GM08714 (cell line): ENCODE data around the gene RASSF4.

ENCODE experiments used
- H3K4me3 ChIP-seq: fragments of 200-500 bp; sonication (Bioruptor generic); 2 replicates; pipeline ENCODE4 v1.5.1; 2014; ENCODE audit warnings: mild to moderate bottlenecking, low read length, inconsistent platforms
- ZNF274 ChIP-seq: IDR thresholded peaks from 2 replicates; pipeline ENCODE4 v1.6.1; 2012; ENCODE audit warnings: mild to moderate bottlenecking, low read depth, low read length

RASSF4 gene

DNA sequence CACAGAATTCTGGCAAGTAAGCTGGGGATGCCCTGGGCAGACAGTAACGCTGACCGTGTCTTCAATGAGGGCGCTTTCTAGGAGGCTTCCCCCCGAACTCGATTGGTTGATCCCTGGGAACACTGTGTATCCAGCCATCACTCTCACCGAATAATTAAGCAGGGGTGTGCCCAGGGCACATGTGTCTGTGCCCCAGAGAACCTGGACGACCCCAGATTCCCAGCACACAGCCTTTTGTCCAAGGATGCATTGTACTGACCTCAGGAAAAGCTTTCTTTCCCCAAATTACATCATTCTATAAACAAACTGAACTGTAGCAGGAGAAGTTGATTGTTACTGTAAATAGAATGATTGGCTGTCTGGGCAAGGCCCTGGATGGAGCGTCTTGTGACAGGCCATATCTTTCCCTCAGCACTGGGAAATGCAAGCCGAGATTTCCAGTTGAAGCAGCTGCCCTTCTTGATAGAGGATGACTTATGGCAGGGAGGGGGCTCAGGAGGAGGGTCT lies 25.6 kb downstream of the RASSF4 start:
- no peak for TF ChIP-seq ZNF274

DNA sequence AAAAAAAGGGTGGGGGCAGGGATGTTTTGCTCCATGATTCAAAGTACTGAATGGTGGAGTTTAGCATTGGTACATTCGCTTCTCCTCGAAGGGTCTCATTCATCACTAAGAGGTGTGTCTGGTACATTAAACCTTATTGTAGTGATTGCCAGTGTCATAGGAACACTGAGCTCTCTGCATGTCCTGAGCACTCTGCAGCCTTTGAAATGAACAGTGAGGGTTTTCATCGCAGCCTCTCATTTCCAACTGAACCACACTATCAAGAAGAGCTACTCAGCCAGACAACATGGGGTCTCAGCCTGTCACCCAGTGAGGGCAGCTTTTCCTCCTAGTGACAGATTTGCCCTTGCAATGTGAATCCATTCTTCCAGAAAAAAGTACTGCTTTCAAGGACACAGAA lies 26.6 kb downstream of the RASSF4 start:
- TF ChIP-seq ZNF274 = no peak
- no peak overlapping the region for H3K4me3 ChIP-seq

More for the DNA sequence above, 25.6 kb downstream of the RASSF4 start:
- no peak overlapping the region for H3K4me3 ChIP-seq

DNA sequence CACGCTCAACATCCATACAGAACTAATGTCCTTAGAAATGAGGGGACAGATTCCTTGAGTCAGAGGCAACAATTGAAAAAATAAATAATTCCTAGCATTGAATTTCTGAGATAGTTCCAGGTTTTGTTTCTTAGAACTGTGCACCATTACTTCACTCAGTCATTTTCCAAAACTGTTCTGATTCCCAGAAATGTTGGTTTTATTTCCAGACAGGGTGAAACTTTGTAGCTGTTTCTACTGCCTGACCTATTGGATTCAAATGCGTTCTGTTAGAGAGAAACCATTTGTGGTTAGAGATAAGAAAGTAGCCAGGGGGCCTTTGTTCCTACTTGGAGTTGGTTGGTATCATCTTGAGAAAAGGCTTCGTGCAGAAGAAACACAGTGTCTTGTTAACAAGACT lies 27.1 kb downstream of the RASSF4 start:
- no peak for TF ChIP-seq ZNF274
- H3K4me3 ChIP-seq = no peak overlapping the region

DNA sequence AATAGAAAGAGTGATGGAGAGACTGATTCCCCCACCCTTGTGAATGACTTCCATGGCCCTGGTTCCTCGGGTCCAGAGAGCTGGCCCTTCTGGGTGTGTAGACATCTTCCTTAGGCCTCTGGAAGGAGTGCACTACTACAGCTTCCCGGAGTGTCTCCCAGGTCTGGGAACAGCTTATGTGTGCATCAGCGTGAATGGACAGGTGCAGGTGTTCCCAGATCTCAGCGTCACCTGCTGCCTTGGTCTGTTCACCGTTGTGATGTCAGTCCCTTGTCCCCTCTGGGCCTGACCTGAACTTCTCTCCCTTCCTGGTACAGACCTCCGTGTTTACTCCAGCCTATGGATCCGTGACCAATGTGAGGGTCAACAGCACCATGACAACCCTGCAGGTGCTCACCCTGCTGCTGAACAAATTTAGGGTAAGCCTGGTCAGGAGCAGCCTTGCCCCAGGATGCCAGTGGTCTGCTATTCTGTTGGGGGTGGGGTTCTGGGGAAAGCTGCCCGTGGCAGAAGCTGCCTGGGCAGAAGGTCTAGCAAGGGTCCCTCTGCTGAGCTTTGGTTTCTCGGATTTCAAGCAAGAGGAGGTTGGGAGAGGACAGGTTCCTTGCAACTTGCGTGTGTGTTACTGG lies 29.5 kb downstream of the RASSF4 start:
- H3K4me3 ChIP-seq = no peak overlapping the region
- no peak for TF ChIP-seq ZNF274

DNA sequence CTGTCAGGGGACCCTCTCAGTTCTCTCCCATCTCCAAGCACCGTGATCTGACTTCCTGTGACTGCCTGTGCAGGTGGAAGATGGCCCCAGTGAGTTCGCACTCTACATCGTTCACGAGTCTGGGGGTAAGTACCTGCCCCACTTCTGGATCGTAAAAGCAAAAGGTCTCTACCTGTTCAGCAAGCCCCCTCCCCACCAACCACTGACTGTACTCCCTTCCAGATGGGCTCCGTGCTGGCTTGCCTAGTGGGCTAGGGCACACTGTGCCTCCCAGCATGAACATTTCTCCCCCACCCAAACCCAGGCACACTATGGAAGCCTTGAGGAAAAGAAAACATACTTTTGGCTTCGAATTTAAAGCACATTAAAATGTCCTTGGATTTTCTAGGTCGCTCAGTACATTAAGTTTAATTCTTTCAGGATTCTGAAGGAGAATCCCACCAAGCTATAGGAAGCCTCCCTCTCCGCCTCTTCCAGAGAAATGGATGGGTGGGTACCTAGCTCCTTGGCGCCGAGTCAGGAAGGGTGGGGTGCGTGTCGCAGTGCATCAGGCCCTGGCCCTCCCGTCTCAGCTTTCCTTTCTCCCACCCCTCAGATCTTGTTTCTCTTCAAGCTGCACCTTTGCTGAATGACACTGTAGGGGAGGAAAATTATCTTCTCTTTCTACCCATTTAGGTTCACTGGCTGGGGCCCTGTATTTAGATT lies 30.1 kb downstream of the RASSF4 start:
- TF ChIP-seq ZNF274 = no peak
- no peak overlapping the region for H3K4me3 ChIP-seq

DNA sequence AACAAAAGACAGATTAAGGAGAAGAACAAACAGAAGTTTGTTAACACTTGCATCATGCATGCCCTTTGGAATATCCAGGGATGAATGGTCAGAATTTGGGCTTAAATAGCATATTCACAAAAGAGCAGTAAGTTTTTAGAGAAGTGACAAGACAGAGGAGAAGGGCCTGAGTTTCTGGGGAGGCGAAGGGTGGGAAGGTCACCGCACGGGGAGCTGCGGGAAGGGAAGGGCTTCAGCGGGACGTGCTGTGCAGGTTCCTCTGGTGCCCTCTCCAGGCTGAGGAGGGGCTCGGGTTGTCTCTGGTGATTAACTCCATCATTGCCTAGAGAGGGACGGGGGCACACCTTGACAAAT lies 30.7 kb downstream of the RASSF4 start:
- no peak overlapping the region for H3K4me3 ChIP-seq
- TF ChIP-seq ZNF274 = no peak

DNA sequence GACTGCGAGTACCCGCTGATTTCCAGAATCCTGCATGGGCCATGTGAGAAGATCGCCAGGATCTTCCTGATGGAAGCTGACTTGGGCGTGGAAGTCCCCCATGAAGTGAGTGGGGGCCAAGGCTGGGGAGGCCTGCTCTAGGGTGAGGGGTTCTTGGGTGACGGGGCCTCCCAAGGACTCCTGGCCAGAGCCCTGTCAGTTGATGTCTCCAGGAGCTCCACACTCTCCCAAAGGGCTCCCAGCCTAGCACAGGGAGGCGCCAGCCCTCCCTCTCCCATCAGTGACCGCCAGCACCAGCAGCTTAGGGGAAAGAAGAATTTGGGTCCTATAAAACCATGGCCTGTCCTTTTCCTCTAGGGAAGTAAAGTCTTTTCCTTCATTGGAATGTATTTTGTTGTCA lies 31.4 kb downstream of the RASSF4 start:
- no peak overlapping the region for H3K4me3 ChIP-seq
- TF ChIP-seq ZNF274 = no peak

DNA sequence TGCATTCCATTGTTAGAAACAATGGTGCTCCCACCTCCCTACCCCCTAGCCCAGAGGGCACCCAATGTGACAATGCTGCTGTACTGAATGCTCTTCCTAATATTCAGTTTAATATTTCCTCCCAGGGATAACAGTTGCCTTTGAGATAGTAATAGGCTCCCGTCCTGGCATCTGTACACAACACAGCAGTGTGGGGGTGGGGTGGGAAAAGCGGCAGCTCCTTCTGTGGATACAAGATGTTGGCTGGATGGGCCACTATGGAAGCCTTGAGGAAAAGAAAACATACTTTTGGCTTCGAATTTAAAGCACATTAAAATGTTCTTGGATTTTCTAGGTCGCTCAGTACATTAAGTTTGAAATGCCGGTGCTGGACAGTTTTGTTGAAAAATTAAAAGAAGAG lies 32.0 kb downstream of the RASSF4 start:
- H3K4me3 ChIP-seq = no peak overlapping the region
- no peak for TF ChIP-seq ZNF274

DNA sequence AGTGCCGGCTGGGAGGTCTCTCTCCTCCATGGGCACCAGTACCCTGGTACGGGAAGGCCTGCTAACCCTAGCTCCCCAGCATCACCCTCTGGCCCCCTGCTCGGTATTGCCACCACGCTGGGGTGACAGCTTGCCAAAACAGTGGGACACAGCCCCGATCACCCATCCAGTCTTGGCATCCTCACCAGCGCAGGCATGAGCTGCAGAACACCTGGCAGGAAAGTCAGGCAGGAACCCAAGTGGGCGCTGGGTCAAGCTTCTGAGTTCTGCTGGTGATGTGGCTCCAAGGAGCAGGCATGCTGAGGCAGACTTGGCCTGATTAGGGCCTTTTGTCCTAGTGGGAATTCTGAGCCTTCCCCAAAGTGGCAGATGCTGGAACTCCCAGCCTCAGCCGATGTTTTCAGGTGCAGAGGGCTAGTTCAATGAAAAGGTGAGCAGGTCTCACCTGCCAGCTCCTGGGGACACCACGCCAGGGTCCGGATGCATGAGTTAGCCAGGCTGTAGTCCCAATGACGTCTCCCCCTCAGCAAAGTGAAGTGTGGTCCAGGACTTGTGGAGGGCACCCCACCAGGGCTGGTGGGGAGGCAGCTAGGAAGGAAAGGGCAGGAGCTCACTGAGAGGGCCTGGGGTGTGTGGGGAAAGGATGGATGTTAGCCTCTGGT lies 32.6 kb downstream of the RASSF4 start:
- H3K4me3 ChIP-seq = no peak overlapping the region
- no peak for TF ChIP-seq ZNF274

DNA sequence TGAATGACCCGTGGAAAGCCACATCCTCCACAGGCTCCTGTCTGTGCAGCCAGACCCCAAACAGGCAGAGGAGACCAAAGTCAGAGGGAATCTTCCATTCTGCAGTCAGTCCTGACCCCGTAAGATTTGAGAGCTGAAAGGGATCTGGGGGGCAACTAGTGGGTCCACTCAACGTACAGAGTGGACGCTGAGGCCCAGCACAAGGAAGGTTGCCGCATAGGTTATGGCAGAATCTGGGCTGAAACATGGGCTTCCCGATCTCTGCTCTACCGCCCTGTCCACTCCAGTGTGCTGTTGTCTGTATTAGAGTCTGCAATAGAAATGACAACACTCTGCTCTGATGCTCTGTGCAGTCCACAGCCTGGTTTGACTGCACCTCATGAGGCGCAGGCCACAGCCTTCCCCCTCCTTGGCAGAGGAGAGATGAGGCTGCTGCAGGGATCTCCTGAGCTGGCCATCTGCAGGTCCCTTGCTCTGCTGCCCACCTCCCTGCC lies 33.2 kb downstream of the RASSF4 start:
- no peak overlapping the region for H3K4me3 ChIP-seq
- TF ChIP-seq ZNF274 = no peak

DNA sequence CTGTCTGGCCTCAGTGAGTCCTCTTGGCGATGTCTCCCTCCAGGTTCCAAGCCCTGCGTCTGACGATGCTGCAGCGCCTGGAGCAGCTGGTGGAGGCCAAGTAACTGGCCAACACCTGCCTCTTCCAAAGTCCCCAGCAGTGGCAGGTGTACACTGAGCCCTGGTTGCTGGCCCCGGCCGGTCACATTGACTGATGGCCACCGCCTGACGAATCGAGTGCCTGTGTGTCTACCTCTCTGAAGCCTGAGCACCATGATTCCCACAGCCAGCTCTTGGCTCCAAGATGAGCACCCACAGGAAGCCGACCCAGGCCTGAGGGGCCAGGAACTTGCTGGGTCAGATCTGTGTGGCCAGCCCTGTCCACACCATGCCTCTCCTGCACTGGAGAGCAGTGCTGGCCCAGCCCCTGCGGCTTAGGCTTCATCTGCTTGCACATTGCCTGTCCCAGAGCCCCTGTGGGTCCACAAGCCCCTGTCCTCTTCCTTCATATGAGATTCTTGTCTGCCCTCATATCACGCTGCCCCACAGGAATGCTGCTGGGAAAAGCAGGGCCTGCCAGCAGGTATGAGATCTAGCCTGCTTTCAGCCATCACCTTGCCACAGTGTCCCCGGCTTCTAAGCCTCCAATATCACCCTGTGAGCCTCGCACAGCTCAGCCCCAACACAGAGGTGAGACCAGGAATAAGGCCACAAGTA lies 33.8 kb downstream of the RASSF4 start:
- TF ChIP-seq ZNF274 = no peak

DNA sequence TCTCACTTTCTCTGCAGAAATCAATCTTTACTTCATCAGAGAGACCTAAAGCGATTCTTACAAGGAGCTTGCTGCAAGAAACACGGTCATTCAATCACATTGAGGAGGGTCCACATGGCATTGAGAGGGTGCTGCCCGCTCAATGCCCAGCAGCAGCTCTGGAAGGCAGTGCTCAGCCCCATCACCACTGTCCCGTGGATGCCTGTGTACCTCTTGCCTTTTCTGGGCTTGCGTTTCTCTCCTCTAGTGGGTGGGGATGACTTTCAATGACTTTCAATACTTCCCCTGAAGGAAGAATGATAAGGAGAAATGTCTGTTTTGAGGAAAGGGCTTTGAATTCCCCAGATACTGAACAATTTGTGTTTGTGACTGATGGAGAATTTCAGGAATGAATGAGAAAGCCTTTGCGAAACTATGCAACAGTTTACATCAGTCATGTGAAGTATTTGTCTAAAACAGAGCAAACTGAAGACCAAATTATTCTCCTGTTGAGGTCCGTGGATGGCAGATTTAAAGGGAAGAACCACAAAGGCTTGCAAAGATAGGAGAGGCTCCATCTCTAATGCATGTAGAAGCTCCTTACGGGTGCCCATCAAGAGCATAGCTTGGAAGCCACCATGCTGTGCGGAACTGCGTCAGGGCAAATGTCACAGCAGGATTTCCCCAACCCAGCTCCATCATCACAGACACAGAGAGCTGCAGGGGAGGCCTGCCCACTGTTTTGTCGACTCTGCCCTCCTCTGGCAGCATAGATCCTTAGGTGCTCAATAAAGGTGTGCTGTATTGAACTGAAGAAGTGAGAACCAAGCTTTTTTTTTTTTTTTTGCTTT lies 34.5 kb downstream of the RASSF4 start:
- no peak overlapping the region for H3K4me3 ChIP-seq

More for the DNA sequence above, 33.8 kb downstream of the RASSF4 start:
- no peak overlapping the region for H3K4me3 ChIP-seq

DNA sequence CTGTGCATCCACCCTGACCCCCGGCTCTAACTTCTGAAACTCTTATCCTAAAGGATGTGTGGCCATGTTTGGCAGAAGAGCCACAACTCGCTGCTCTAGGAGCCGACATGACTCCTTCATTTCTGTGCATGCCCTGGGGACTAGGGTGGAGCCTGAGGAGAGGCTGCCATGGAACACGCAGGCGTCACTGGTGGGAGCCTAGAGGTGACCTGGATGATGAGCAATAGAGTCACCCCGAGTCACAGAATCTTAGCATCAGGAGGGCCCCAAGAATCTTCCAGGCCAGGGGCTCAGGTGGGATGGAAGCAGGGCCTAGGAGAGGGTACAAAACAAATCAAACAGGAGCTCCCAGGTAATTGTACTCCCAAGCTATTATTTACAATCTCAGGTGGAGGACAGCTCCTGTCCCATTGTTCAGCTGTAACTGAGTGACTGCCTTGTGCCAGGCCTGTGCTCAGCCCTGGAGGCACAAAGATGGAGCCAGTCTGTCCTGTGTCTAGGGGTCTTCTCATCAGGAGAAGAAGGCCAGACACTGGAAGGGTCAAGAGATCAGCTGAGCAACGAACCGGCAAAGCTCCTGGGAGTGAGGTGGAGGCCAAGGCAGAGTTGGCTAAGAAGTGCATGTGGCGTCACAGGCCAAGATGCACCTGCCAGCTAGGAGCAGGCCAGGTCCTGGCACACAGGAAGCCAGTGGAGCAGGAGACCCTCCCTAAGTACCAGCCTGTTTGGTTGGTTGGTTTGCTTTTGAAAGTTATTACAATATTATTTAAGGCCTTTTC lies 35.3 kb downstream of the RASSF4 start:
- no peak overlapping the region for H3K4me3 ChIP-seq
- TF ChIP-seq ZNF274 = no peak

More for the DNA sequence above, 34.5 kb downstream of the RASSF4 start:
- no peak for TF ChIP-seq ZNF274

DNA sequence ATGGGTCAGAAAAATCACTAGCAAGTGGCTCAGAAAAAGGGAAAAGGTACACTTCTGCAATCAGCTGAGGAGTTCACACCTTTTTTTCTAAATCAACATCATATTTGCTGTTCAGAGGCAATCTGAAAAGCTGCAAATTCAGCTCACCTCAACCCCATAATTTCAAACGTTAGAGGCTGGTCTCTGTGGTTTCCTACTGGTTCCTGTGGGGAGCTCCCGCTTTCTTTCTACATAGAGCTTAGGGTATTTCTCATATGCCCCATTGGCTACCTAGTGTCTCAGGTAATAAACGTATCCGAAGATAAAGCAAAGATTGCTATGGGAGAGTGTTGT lies 35.9 kb downstream of the RASSF4 start:
- no peak overlapping the region for H3K4me3 ChIP-seq
- TF ChIP-seq ZNF274 = no peak
